HG03045 (cell line): Measurements from ENCODE around the gene DIPK1A.

ENCODE experiments used
- ATAC-seq: cut with Tn5 transposase; IDR thresholded peaks from one replicate; pipeline ENCODE4 v1.9.1; 2021; ENCODE audit warnings: mild to moderate bottlenecking, moderate library complexity; ENCODE audit not compliant: unreplicated experiment

Gene DIPK1A

DNA sequence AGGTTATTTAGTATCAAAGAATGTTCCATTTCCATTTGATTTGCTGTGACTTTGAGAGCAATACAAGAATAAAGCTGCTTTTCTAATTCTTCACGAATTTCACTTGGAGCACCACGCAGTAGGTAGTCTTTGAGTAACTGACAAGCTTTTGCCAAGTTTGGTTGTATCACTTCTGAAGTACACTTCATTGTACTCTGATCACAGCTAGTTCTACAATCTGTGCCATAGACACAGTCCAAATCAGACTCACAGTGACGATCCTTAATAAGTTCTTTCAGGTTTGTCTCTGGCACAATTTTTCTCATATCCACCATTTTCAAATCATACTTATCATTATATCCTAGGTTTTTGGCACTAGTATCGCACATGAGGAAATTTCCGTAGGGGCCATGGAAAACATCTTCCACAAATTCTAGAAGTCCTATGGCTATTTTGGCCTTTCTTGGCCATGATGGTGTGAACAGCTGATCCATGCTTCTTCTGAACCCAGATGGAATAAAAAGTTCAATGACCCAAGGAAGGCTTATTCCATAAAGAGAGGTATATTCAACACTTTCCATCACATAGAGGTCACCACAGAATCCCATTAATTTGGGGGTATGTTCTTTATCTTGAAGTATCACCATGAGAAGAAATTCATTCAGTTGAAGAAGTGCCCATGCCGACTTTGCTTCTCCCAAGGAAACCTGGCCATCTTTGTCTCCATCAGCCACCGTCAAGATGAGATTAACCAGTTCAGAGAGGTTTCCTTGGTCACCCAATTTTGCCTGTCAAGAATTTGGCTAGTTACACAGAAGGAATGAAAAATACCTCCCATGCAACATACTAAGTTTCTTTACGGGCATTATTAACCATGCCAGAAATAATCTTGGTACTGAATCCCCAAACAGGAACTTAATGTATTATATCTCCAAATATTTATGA is 117.6 kb downstream of the DIPK1A start:
- ATAC-seq, result no peak

DNA sequence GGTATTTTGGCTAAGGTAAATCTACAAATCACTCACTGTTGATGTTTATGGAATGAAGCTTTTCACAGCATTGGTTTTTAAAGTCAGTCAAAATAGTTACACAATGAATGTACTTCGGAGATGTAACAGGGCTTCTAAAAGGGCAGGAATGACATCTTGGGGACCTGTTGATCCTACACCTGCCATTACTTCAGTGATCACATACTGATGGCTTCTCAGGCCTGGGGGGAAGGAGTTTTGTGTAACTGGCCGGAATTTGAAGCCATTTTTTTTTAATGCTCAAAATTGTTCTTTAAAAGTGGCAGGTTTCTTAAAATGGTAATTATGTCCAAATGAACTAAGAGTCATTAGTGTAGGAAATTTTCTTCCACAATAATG is 118.2 kb downstream of the DIPK1A start:
- no peak for ATAC-seq

DNA sequence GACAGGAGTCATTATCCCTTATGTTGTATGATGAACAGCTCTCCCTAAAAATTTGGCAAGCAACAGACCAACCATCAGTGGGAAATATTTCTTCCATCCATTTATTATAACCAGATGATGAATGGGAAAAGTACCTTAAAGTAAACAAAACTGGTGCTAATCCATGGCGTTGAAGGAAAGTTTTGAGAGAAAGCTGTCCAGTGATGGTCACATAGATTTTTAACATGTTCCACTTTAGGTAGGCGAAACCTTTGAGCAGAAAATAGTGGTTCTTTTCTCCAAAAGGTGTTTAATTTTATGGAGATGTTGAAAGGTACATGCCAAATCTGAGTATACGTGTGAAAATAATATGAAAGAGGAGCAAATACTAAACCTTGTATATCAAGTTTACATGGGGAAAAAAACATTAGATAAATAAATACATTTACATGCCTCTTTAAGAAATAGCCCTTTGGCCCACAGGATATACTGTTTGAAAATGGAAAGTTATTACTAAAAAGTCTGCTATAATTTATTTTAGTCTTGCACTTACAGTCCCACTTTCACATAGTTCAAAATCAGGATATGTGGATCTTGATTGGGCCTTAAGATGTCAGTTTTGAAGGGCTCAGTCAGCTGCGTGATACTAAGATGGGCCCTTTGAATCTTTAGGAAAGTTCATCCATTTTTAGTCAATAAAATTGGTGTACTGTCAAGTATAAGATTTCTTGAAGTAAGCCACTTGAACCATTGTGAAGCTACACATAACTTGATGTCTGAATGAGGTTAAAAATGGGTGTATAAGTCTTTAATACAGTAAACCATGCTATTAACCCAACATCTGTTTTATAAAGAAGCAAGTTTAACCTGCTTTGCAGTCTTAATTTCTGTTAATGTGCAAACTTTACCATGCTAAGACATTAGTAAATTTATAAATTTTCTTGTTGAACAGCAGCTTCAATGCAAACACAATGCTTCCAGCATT is 118.9 kb downstream of the DIPK1A start:
- ATAC-seq, result no peak

DNA sequence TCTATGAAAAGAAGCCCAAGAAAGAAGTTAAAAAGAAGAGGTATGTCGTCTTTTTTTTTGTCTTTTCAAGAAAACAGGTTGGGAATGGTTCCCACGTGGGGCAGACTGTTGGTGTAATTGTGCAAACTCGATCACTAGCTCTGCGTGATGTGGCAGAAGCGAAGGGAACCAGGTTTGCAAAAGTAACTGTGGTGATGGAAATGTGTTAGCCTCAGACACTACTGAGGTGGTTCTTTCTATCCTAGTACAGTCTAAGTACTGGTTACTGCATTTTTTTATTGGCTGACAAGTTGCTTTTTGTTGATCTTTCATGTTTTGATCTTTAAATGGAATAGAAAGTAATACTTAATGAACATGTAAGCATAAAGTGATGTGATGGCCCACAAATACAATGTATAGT is 120.7 kb downstream of the DIPK1A start:
- ATAC-seq, result no peak

DNA sequence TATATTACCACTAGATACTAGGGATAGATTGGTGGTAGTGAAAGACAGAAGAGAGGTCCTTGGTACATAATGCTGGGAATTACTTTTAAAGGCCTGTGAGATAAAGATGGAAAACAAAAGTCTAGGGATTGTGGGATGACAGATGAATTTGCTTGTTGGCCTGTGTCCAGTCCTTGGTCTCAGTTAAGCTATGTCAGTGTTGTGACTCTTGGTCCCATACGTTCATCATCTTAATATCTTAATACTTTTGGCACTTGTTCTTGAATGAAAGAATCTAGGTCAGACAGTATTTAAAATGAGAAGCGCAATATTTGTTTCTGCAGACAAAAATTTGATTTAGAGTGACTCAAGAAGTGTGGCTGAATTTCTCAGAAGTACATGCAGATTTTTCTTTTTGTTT is 121.8 kb downstream of the DIPK1A start:
- ATAC-seq, result no peak

DNA sequence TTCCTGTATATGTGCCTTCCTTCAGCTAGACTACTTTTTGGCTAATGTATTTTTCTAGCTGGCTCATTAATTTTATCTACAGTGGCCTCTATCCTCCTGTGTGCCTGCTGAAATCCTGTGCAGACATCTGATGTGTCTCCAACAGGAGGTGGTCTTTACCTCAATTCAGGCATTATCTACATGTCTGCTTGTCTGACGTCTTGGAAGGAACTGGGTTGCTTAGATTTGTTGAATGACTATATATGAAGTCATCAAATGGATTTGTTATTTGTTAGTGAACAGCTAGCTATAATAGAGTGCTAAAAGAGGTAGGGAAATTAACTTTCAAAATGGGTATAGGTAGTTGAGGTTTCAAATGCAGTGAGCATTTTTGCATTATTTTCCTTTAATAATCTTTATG is 122.7 kb downstream of the DIPK1A start:
- no peak for ATAC-seq

DNA sequence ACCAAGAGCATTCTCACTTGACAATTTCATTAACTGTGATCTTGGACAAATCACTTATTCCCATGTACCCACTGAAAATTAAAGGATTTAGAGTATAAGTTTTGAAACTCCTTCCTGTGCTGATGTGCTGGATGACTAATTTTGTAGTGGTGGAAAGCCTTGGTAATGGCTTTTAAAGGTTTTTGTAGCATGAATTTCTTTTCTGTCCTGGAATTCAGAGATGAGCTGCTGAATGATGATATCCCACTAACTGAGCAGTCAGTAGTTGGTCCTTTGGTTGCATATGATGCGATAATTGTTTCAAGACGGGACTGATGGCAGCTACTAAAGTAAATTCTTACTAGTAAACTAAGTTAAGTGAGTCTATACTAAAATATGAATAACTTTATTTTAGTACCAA is 124.2 kb downstream of the DIPK1A start:
- no peak for ATAC-seq

DNA sequence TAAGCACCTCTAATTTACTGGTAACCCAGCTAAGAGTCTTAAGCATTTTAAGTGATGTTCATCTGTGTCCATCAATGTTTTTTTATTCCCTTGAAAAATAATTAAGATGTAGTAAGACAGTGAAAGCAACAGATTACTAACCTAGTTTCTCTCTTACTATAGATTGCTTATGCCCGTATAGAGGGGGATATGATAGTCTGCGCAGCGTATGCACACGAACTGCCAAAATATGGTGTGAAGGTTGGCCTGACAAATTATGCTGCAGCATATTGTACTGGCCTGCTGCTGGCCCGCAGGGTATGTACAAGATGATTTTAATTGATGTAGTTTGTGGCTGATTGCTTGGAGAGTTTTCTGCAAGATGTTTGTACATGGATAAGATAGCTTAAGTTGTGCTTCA is 126.6 kb downstream of the DIPK1A start:
- no peak for ATAC-seq

DNA sequence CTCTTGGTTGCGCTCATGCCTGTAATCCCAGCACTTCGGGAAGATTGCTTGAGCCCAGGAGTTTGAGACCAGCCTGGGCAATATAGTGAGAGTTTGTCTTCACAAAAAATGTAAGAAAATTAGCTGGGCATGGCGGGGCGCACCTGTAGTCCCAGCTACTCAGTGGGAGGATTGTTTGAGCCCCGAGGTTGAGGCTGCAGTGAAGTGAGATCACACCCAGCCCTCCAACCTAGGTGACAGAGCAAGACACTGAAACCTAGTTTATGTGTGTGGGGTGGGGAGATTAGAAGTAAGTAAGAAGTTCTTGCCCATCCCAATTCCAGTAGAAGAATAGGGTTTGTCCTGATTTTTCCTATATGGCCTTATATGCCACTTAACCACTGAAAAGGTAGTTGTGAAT is 127.4 kb downstream of the DIPK1A start:
- ATAC-seq, result no peak

DNA sequence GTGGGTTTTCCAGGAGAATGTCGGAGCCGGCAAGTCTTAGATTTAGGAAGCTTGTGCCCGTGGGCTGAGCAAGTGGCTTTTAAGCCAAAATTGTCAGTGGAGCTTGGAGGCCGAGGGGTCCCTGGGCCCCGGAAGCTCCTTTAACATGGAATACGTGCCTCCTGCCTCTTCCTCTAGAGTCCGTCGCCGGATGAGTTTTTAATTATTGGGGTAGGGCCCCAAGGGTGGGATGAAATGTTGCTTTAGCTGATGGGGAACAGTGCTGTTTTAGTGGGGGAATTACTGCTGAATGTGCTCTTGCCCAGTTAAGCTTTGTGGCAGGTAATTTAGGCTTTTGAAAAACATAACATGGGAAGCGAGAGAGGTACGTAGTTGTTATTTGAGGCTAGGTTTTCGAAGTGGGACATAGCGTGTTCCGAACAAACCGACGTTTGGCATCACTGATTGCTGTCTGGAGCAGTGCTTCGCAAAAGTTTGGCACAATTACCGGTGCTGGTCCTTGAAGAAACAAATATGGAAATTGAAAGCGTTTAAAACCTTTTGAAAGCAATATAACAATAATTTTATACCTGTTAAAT is 128.6 kb downstream of the DIPK1A start:
- peak; percentile 2 for ATAC-seq

DNA sequence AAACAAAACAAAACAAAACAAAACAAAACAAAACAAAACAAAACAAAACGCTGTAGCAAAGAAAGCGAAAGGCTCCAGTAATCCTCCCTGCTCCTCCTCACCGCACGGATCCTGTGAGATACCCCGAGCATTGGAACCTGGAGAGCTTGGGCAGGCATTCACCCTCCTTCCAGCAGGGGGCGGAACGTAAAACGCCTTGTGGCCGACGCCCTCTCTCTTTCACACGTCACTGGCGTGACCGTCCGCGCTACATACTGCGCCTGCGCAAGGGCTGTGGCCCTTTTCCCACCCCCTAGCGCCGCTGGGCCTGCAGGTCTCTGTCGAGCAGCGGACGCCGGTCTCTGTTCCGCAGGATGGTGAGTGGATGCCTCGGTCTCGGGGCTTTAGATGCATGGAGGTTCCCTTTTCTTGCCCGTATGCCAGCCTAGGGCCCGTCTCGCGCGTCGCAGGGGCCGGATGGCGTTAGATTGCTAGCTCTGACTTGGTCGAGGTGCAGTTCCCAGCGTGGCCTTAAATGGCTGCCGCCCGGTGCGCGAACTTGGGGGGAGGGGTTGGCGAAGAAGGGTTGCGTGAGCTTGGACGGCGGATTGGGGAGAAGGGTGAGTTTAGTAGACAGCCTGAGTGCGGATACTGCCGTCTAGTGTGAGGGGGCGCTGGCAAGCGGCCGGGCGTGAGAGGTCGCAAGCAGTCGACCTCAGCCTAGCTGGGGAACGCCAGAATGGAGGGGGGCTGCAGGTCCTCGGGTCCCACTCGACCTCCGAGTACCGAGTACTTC is 129.3 kb downstream of the DIPK1A start, which contains the start of gene RPL5:
Gene RPL5 (plus strand): TSS at position 279 of the 775 bp plus-strand sequence. CDS start 75 bp downstream, at position 354.
- peak; percentile 89 for ATAC-seq

DNA sequence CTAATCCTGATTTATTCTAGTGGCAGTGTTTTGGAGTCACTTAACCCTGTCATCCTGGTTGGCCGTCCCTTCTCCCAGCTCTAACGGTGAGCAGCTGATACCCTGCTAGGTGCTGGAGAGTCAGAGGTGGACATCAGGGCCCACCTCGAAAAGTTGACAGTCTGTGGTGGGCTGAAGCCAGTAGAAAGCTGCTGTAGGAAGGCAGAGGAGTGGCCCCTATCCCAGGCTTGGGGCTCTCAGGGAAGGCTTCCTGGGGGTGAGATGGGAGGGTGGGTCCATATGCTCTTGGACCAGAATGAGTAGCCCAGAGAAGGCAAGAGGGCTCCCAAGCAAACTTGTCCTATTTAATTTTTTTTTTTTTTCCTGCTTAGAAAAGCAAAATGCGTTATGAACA is 129.9 kb downstream of the DIPK1A start:
- ATAC-seq, result no peak

DNA sequence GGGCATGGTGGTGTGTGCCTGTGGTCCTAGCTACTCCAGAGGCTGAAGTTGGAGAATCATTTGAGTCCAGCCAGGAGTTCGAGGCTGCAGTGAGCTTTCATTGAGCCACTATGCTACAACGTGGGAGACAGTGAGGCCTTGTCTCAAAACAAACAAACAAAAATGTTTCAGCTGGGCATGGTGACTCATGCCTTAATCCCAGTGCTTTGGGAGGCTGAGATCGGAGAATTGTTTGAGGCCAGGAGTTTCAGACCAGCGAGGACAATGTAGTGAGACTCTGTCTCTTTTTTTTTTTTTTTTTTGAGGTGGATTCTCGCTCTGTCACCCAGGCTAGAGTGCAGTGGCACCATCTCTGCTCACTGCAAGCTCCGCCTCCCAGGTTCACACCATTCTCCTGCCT is 134.5 kb downstream of the DIPK1A start:
- ATAC-seq, result no peak

DNA sequence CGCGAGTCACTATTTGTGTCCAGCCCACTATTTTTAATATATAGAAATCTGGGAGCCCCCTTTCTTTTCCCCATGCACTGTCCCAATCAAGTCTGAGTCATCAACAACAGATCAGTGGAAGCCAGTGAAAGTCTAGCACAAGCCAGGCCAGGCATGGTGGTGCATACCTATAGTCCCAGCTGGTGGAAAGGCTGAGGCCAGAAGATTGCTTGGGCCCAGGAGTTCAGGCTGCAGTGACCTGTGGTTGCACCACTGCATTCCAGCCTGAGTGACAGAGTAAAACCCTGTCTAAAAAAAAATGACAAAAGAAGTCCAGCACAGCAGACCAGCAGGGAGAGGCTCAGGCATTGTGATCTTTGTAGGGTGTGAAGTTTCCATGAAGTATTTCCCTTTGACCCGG is 138.4 kb downstream of the DIPK1A start:
- ATAC-seq, result no peak

DNA sequence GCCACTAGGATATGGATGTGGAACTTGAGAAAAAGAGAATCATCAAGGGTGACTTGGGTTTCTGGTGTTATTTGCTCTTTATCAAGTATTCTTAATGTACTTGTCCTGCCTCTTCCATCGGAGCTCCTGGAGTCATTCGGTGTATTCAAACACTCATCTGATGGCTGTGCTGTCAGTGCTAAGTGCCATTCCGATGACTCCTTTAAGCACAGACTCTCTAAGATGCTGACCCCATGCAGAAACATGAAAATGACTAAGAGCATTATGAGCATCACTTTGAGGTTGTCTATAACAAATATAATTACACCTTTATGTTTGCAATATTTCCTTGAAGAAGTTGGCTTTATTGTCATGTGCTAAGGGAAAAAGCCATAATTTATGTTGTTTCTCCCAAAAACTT is 140.7 kb downstream of the DIPK1A start:
- ATAC-seq, result no peak

DNA sequence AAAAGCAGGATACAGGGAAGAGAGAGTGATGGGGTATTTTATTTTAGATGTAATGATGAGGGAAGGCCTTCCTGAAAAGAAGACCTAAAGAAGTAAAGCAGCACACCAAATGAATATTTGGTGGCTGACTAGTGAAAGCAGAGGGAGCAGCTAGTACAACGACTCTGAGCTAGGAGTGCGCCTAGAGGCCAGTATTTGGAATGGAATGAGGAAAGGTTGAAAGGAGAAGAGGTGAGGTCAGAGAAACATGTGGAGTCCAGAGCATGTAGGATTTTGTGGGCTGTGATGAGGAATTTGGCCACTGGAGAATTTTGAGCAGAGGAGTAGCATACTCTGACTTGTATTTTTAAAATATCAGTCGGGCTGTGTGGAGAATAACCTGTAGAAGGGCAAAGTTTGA is 141.2 kb downstream of the DIPK1A start:
- no peak for ATAC-seq

DNA sequence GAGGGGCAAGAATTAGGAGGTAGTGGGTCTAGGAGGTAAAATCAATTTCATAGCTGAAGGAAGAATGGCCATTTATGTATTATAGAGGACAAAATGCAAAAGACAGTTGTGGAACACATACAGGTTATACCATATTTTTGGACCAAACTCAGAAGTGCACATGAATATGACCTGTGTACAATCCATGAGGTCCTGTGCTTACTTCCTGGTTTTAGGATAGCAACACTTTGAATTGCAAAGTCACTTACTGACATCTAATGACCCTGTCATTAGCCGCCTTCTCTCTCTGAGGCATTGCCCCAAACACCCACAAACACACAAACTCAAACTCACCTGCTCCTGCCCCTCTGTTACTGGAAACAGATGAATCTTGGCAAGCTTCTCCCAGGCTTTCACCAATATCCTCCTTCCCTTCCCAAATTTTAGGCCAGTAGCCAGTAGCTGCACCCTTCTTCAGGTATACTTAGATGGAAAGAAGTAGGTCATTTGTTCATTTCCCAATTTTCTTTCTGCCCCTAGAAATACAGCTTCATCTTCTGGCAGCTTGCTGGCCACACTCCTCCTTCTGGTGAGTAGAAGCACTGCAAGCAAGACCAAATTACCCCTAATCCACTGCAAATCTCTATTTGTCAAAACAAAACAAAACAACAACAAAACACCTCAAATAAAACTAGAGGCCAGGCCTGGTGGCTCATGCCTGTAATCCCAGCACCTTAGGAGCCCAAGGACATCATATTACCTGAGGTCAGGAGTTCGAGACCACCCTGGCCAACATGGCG is 143.1 kb downstream of the DIPK1A start:
- no peak for ATAC-seq

DNA sequence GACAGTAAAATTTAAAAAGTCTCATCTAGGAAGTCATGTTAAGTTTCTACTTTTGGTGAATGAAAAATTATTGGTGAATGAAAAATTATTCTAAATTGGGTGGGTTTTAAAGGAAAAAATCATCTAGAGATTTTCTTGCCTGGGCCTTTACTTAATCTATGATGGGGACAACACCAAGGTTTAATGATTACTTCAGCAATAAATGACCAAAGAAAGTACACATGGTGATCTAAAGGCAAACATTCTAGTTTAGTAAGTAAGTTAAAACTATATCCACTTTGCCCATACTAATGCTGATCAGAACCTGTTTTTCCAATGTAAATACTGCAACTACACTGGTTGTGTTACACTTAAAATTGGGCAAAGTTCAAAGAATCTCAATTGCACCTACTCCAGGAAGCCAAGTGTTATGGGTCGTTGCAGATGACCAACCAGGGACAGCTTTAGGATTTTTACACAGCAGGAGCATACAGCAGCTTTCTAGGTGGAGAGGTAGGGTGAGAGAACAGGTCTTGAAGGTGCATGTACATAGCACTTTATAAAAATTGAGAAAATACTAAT is 144.0 kb downstream of the DIPK1A start:
- ATAC-seq, result no peak

DNA sequence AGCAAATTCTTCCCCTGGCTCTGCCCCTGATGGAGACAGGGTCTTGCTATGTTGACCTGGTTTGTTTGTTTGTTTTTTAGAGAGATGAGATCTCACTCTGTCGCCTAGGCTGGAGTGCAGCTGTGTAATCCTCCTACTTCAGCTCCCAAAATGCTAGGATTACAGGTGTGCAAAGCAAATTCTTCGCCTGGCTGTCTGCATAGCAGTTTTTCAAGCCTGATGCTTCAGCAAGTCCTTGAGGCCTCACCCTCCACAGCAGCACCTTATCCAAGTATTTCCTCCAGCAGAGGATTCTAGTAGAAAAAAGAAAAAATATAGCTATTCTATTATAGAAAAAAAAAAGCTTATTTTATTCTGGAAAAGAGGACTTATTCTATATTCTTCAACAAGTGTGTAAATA is 144.5 kb downstream of the DIPK1A start:
- ATAC-seq, result no peak
